ENCODE results near the gene MAPRE2. TPM values are rescaled to one million over a fixed set of nuclear protein-coding genes. Genes with fewer than 3 reads are reported as not detected.

The MAPRE2 gene
- total and polyA plus RNA-seq, 2 of the 13 experiments (the other 11 are each of a cell fraction or from before 2014, with no cell fraction given): 34.5 to 67.9 TPM

GRCh38 chr18:35171315-35171987, 130.2 kb downstream of the MAPRE2 start (continued):
- TF ChIP-seq ZMAT3 (CRISPR knock-in tag; conservative IDR thresholded peaks at IDR 0.05) (no peak), MEIS1 (CRISPR knock-in tag; IDR thresholded peaks at IDR 0.05; ENCODE audit: borderline replicate concordance) (no peak), ZNF33A (CRISPR knock-in tag; IDR thresholded peaks at IDR 0.05; ENCODE audit: borderline replicate concordance) (no peak), PAF1 (CRISPR knock-in tag; IDR thresholded peaks at IDR 0.05) (no peak), ZNF142 (CRISPR knock-in tag; IDR thresholded peaks at IDR 0.05) (no peak), HHEX (CRISPR knock-in tag; IDR thresholded peaks at IDR 0.05) (no peak), CTCF (CRISPR knock-in tag; IDR thresholded peaks at IDR 0.05) (no peak), EHMT2 (IDR thresholded peaks at IDR 0.05; ENCODE audit: borderline replicate concordance, low read depth, low read length) (0 out of 2 replicates have a peak, but pooled peaks have one; percentile 21), NR2F1 (CRISPR knock-in tag; IDR thresholded peaks at IDR 0.05) (no peak), NR1H2 (CRISPR knock-in tag; IDR thresholded peaks at IDR 0.05; ENCODE audit: borderline replicate concordance, low read depth) (no peak), NONO (IDR thresholded peaks at IDR 0.05) (no peak), NONO (CRISPR knock-in tag; conservative IDR thresholded peaks at IDR 0.05) (no peak), MAFK (conservative IDR thresholded peaks at IDR 0.05 in 1 of 2, IDR thresholded peaks at IDR 0.05 in 1 of 2; ENCODE audit: low read length in 2 of 2) (peak; percentile 48 to 75; a peak in 3 of 4 replicates), ZNF670 (CRISPR knock-in tag; IDR thresholded peaks at IDR 0.05; ENCODE audit: borderline replicate concordance) (no peak), ZNF775 (CRISPR knock-in tag; IDR thresholded peaks at IDR 0.05; ENCODE audit: borderline replicate concordance) (no peak), ZXDC (CRISPR knock-in tag; IDR thresholded peaks at IDR 0.05) (no peak), ZNF343 (CRISPR knock-in tag; IDR thresholded peaks at IDR 0.05) (no peak), ZNF460 (CRISPR knock-in tag; IDR thresholded peaks at IDR 0.05; ENCODE audit: borderline replicate concordance) (no peak), ARHGAP35 (CRISPR knock-in tag; IDR thresholded peaks at IDR 0.05; ENCODE audit: borderline replicate concordance) (no peak)

Measured in HepG2 (cell line).